Endometrial microvascular endothelial cells (primary cell): Measurements from ENCODE around the gene NDRG3. TPM values are rescaled to one million over a fixed set of nuclear protein-coding genes. Genes with fewer than 3 reads are reported as not detected.

ENCODE experiments used
- in situ Hi-C: cut with HindIII; loops from 2 replicates; pipeline ENCODE4 v1.10.0; 2017; ENCODE audit warnings: low sequenced_read_pairs, low pct_unique_long_range_greater_than_20kb; ENCODE audit errors: inconsistent ontology term
- total RNA-seq: library from RNA; depleted of rRNA; stranded (reverse); fragments of >200 nt; gene quantifications from one replicate; pipeline ENCODE4 v1.2.3, GENCODE V29; 2015; ENCODE audit errors: inconsistent ontology term

The NDRG3 gene
- total RNA-seq, 1 donor from 2014 or later, result 31.8 TPM

DNA sequence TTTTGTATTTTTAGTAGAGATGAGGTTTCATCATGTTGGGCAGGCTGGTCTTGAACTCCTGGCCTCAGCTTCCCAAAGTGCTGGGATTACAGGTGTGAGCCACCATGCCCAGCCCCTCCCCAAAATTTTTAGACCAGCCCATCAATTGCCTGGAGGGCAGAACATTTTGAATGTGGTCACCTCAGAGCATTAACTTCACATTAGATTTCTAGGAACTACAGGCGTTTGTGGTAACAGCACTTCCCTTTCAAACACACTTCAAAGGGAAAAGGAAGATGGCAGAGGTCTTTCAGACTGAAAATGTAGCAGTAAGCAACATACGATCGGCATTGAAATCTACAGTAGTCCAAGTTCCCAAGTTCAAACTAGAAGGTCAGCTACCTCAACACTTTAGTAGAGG is 87.6 kb downstream of the NDRG3 start:
- in situ Hi-C loops, result no loop called here

DNA sequence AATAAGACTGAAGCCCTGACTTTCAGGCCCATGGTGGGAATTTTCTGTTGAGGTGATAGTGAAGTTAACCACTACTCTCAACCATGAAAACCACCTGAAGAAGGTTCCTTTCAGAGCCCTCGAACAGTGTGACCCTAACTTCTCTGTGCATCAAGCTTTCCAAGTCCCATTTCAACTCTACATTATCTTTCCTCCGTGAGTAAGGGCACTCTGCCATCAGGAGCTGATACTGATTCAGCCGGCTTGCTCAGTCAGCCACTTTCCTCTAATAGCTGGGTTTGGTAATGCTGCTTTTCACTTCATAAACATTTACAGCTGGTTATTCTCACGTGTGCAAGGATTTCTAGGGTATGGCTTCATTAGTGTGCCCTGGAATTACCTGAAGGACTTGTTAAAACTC is 89.2 kb downstream of the NDRG3 start:
- in situ Hi-C loops, result no loop called here

DNA sequence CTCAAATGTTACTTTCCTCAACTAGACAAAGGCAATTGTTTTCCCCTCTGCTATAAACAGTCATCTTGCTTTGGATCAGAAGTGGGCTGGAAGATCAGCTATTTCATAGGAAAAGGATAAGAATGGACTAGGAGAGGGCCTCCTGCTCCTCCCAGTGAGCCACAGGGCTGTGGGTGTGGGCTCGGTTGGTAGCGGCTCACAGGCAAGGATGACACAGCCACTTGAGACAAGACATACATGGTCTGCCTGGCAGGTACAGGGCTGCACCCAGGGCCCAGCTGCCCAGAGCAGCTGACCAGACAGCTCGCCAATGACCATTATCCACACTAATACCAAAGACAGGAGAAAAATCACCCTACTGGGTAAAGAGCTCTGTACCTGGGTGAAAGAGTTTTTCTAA is 90.9 kb downstream of the NDRG3 start:
- in situ Hi-C loops, result no loop called here

DNA sequence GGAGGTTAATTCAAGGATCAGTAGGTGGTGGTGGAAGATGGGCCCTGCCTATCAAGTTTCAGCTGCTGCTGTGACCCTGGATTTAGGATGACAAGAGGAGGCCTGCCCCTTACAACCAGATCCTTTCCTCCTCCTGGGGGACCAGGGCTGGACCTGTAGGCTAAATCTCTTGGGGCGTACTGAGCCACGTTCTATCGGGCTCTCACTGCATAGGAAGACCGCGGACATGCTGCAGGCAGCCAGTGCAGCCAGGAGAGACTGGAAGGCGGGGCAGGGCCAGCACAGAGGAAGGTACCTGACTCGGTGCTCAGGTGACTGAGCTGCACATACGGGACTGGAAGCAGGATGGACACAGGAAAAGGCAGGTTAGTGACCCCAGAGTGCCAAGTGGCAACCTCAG is 91.4 kb downstream of the NDRG3 start:
- in situ Hi-C loops, result no loop called here

DNA sequence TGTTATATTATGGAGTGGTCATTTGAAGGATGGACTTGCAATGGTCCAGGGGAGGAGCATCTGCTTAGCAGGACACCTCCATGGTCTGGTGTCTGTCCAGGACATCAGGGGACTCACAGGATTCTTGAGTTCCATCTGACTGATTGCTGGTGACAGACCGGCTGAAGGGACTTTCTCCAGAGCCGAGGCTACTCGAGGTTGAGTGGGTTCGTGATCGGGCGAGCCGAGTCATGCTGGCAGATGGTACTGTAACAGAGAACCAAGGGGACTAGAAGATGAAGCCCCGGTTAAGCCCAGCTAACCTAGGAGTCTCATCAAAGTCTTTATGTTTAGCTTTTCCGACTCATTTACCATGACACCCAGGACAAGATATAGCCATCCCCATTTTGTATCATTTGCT is 92.4 kb downstream of the NDRG3 start:
- in situ Hi-C loops, result no loop called here

DNA sequence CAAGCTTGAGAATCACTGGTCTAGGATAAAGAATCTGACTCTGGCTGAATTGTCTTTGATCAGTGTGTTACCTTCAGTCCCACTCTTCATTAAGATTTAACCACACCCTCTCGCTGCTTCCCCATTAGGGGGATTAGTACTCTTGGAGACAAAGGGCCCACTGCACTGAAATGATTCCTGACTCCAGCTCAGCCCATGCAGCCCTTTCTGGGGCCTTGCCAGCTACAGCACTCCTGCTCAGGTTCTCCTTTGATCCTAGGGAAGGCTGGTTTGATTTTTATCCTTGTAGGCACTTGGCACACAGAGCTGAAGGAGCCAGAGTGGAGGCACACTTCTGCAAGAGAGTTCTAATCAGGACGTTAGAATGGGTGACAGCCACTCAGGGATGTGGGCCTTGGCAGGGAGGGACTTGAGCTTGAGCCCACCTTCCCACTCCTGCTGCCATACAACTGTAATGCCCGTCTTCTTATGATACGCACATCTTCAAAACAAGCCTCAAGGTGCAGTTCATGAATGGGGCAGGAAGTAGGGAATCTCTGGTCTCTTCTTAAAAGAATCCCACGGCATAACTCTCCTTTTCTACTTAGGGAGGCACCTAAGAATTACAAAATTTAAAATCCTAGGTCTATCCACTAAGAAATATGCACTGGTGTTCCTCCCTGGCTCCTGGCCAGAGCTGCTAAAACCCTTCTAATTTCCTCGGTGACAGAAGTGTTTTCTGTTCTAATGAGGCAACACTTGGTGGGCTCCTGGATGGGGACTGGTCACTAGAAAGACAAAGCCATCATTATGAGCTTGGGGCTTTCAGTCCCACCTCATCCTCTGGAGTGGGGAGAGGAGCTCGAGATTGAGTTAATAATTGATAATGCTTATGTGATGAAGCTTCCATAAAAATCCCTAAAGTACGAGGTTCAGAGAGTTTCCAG is 98.4 kb downstream of the NDRG3 start:
- in situ Hi-C loops, result loop anchor here (25.0 kb wide), 1 partner anchor 160 kb away; no protein-coding TSS in a partner anchor

DNA sequence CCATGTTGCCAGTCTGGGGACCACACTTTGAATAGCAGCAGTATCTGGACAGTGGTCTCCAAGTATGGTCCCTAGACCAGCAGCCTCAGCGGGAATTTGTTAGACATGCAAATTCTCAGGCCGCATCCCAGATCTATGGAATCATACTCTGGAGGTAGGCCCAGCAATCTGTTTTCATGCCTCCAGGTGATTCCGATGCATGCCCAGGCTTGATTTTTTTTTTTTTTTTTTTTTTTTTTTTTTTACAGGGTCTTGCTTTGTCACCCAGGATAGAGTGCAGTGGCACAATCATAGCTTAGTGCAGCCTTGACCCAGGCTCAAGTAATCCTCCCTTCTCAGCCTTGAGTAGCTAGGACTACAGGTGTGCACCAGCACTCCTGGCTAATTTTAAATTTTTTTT is 99.2 kb downstream of the NDRG3 start:
- in situ Hi-C loops, result loop anchor here (25.0 kb wide), 1 partner anchor 159 kb away; no protein-coding TSS in a partner anchor

DNA sequence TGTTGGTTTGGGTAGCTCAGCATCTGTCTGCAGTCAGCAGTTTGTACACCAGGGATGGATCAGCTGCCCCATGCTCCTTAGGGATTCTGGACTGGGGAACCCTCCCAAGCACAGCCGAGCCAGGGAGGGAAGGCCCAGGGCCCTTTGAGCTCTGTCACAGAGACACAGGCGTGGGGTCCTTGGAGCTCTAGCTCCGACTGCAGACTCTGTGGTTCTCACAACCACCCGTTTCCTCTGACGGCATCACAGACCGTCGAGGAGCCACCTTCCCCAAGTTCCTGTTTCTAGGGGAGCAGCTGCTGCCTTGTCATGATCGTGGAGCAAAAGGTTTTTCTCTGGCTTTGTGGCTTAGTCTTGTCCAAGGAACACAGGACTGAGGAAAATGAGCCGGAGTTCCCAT is 99.9 kb downstream of the NDRG3 start, which contains the start of gene SLA2:
SLA2 (minus strand) TSS at position 199 of the 400 bp plus-strand sequence. CDS start 4,861 bp downstream, outside the sequence.
- in situ Hi-C loops, result loop anchor here (25.0 kb wide), 1 partner anchor 159 kb away; no protein-coding TSS in a partner anchor

DNA sequence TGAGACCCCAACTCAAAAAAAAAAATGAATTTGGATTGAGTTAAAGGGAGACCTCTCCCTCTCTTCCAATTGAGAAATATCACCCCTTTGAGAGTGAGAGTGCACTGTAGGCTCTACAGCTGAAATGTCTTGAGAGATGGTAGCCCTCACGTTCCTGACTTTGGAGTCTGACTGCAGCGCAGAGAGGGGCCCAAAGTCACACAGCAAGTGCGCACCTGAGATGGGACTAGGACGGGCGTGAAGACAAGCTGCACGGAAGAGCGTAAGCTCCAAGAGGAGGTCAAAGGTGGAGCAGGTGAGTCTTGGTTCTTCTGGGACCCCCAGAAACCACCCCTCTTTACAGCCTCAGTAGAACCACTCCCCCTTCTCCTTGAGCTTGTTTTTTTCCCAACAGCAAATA is 100.5 kb downstream of the NDRG3 start:
- in situ Hi-C loops, result loop anchor here (25.0 kb wide), 1 partner anchor 158 kb away; no protein-coding TSS in a partner anchor

DNA sequence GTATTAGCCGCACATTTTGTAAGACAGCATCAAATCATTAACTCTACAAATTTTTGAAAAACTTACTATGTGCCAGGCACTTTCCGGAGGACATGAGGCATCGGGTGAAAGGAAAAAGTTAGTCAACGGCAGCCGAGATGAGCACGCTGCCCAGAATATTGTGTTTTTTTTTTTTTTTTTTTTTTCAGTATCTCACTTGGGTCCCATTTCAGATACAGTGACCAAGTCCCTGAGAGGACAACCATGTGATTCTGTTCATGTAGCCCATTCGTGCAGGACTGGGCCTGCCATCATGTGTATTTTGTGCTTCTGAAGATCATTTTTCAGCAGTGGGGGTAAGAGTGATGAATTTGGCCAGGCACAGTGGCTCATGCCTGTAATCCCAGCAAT is 101.2 kb downstream of the NDRG3 start:
- in situ Hi-C loops, result loop anchor here (25.0 kb wide), 1 partner anchor 157 kb away; no protein-coding TSS in a partner anchor

DNA sequence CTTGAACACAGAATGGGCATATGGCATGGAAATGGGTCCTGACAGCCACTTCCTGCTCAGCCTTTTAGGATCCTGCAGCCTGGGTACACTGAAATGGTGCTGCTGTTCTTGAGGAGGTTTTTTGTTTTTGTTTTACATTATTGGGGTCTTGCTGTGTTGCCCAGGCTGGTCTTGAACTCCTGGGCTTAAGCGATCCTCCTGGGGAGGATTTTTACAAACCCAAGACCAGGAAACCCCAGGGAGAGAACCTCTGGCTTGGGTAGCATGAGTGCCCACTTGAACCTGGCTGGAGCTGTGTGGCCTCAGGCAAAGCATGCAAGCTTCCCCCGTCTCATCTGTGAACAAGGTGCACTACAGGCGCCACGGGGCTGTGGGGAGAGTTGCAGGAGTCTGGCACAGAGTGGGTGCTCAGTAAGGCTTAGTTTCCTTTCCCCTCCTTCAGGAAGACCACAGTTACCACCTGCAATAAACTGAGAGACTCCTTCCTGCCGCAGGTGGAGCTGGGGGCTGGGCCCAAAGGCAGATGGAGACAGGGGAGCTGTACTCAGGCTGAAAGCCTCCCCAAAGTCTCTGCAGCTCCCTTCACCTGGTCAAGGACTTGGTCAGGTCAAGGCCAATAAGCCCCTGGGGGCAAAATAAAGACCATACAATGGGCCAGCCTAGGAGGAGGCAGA is 101.7 kb downstream of the NDRG3 start:
- in situ Hi-C loops, result loop anchor here (25.0 kb wide), 1 partner anchor 157 kb away; no protein-coding TSS in a partner anchor

DNA sequence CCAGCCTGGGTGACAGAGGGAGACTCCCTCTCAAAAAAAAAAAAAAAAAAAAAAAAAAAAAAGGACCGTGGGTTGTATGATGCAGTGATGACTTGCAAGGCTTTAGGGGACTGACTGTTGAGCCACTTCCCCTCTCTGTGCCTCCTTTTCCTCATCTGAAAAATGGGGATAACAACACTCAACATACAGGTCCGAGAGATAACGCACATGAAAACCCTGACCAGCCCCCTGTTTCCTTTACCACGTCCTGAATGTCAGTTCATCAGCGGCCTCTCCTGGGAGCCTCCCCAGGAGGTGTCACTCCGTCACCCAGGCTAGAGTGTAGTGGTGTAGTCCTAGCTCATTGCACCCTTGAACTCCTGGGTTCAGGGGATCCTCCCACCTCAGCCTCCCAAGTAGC is 103.8 kb downstream of the NDRG3 start:
- in situ Hi-C loops, result loop anchor here (25.0 kb wide), 1 partner anchor 155 kb away; no protein-coding TSS in a partner anchor

DNA sequence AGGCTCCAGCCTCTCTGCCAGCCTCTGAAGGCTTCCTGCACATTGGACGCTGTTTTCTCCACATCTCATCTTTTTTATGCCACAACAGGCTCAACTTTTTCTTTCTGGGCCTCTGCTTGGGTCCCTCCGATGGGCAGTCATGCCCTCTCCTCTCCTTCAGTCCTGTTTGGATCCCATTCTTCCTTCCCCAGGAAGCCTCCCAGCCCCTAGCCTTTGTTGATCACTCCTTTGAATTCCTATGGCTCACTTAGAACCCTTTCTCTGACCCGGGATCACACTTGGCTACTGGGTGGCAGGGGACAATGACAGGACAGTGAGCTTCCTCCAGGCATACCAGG is 104.4 kb downstream of the NDRG3 start:
- in situ Hi-C loops, result loop anchor here (25.0 kb wide), 1 partner anchor 154 kb away; no protein-coding TSS in a partner anchor

DNA sequence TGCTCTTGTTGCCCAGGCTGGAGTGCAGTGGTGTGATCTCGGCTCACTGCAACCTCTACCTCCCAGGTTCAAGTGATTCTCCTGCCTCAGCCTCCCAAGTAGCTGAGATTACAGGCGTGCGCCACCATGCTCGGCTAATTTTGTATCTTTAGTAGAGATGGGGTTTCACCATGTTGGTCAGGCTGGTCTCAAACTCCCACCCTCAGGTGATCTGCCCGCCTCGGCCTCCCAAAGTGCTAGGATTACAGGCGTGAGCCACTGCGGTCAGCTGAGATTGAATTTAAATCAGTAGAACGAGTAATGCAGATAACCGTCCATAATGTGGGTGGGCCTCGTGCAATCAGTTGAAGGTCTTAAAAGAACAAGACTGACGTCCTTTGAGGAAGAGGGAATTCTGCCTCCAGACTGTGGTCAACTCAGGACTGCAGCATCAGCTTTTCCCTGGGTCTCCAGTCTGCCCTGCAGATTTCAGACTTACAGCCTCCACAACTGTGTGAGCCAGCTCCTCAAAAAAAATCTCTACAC is 107.0 kb downstream of the NDRG3 start:
- in situ Hi-C loops, result loop anchor here (25.0 kb wide), 1 partner anchor 152 kb away; no protein-coding TSS in a partner anchor

DNA sequence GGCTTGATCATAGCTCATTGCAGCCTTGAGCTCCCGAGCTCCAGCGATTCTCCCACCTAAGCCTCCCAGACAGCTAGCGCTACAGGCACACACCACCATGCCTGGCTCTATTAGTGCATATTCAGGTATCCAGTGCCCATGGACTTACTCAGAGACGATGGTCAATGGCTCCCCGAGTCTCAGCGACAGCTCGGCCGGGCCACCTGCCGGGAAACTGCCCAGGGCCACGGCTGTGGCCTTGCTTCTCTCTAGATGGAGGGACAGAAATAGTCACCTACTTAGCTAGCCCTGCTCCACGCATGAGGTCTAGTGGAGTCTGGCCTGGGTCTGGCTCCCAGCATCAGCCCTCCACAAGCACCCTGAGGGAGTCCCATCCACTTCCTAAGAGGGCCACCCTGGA is 111.5 kb downstream of the NDRG3 start:
- in situ Hi-C loops, result loop anchor here (25.0 kb wide), 1 partner anchor 147 kb away; no protein-coding TSS in a partner anchor

DNA sequence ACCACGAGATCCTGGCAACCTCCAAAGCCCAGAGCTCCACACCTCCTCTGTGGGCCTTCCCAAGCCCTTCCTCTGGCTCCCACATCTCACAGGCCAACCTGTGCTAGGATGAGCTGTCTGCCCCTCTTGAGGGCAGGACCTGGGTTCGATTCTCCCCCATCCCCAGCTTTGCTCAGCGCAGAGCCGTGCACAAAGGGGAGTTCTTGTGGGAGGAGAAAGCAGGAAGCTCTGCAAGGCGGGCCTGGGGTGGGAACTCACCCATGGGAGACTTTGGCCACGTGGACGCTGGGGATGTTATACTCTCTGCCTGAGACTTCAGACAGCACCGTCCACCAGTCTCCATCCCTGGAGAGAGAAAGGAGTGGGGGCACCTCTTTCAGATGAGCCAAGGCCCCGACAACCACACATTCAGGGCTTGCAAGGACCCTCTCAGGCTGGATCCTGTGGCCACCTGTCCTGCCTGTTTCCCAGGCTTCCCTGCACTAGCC is 112.6 kb downstream of the NDRG3 start:
- in situ Hi-C loops, result loop anchor here (25.0 kb wide), 1 partner anchor 146 kb away; no protein-coding TSS in a partner anchor

DNA sequence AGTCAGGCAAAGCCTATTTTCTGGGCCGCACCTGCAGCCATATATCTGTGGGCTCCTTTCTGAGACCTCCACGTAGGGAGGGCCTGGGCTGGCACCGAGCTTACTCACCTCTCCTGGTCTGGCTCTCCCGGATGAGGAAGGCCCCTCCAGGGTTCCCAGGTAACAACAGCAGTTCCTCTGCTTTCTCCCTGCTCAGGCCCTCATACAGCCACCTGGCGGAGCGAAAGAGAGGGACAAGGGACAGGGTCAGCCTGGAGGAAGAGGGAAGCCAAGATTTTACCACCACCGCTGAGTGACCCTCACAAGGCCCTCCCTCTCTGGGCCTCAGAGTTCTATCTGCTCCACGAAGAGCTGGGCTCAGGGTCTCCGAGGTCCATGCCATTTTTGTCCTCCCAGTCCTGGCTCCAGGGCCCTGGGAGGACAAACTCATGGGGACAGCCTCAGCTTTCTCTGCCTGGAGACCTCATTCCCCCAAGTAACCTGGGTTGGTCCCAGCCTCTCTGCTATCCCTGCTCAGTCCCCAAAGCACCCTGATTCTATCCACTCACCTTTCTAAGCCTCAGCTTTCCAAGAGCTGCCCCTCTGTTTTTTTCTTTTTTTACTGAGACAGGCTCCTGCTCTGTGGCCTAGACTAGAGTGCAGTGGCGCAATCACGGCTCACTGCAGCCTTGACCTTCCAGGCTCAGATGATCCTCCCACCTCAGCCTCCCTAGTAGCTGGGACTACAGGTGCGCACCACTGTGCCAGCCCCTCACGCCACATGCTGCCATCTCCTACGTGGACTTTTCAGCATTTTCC is 113.2 kb downstream of the NDRG3 start:
- in situ Hi-C loops, result loop anchor here (25.0 kb wide), 1 partner anchor 145 kb away; no protein-coding TSS in a partner anchor

DNA sequence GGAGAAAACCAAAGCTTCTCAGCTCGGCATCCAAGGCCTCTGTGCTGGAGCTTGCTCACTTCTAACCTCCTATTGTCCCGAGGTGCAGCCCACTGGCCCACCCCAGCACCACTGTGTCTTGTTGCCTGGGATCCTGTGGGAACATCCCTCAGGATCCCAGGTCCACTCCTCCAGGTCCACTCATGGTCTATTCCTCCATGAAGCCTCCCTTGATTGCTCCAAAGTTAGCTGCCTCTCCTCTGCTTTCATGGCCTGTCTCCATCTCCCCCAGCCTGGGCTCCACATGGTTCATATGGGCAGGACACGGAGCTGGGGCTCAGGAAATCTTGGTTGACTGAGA is 113.8 kb downstream of the NDRG3 start:
- in situ Hi-C loops, result loop anchor here (25.0 kb wide), 1 partner anchor 145 kb away; no protein-coding TSS in a partner anchor
